PC-9 (cell line): ENCODE data around the gene OR2T27. TPM values are rescaled to one million over a fixed set of nuclear protein-coding genes. Genes with fewer than 3 reads are reported as not detected.

Experiments used
- BruUV-seq: library from RNA; stranded (reverse); fragments of 400-500 nt; replicated peaks from 2 replicates; lab custom pipeline; 2021; lab: Mats Ljungman, UMichigan
- CTCF ChIA-PET: fragments of 300-600 bp; sonication (Branson Sonifier 250); formaldehyde crosslinking; loops from one replicate; lab custom pipeline; 2022; ENCODE audit warnings: antibody characterized with exemption; lab: Charles Lee
- POLR2A ChIA-PET: fragments of 300-600 bp; sonication (Branson Sonifier 250); formaldehyde crosslinking; loops from one replicate; lab custom pipeline; 2022; ENCODE audit warnings: antibody characterized with exemption; ENCODE audit not compliant: unreplicated experiment; lab: Charles Lee
- DNase-seq, 2 experiments: peaks; one replicate each; pipeline versions ENCODE4 v3.0.0 to v3.0.0-alpha.2; 2015 to 2022; ENCODE audit warnings: mixed read lengths in 1 of 2
- H2AFZ ChIP-seq: fragments of 200-600 bp; sonication (generic); 2 replicates; pipeline ENCODE4 v1.8.1; 2017; ENCODE audit warnings: antibody characterized with exemption
- H3F3A ChIP-seq: fragments of 200-600 bp; sonication (generic); 2 replicates; pipeline ENCODE4 v1.8.1; 2017; ENCODE audit warnings: antibody characterized with exemption, mild to moderate bottlenecking, low read depth; ENCODE audit not compliant: insufficient read depth
- H3K27ac ChIP-seq: fragments of 200-600 bp; sonication (generic); 2 replicates; pipeline ENCODE4 v1.6.1; 2016; ENCODE audit warnings: mixed run types
- H3K27me3 ChIP-seq: fragments of 200-600 bp; sonication (generic); 2 replicates; pipeline ENCODE4 v1.6.1; 2016; ENCODE audit warnings: low read depth, mixed run types; ENCODE audit not compliant: insufficient read depth
- H3K36me3 ChIP-seq: fragments of 200-600 bp; sonication (generic); 2 replicates; pipeline ENCODE4 v1.6.1; 2016; ENCODE audit warnings: low read depth, mixed run types
- H3K4me1 ChIP-seq: fragments of 200-600 bp; sonication (generic); replicated peaks from 2 replicates; pipeline ENCODE4 v1.6.1; 2016; ENCODE audit warnings: mixed run types; ENCODE audit not compliant: insufficient read depth
- H3K4me2 ChIP-seq: fragments of 200-600 bp; sonication (generic); 2 replicates; pipeline ENCODE4 v1.6.1; 2017; ENCODE audit warnings: mixed run types
- H3K4me3 ChIP-seq: fragments of 200-600 bp; sonication (generic); 2 replicates; pipeline ENCODE4 v1.6.1; 2016; ENCODE audit warnings: mixed run types
- H3K79me2 ChIP-seq: fragments of 200-600 bp; sonication (generic); 2 replicates; pipeline ENCODE4 v1.6.1; 2017; ENCODE audit warnings: low read depth, mixed run types
- H3K9me2 ChIP-seq: fragments of 200-600 bp; sonication (generic); 2 replicates; pipeline ENCODE4 v1.8.1; 2017; ENCODE audit warnings: mild to moderate bottlenecking; ENCODE audit not compliant: insufficient read depth
- H3K9me3 ChIP-seq: fragments of 200-600 bp; sonication (generic); 2 replicates; pipeline ENCODE4 v1.8.1; 2016; ENCODE audit warnings: low read depth; ENCODE audit not compliant: insufficient read depth
- H4K20me1 ChIP-seq: fragments of 200-600 bp; sonication (generic); 2 replicates; pipeline ENCODE4 v1.8.1; 2017; ENCODE audit not compliant: insufficient read depth
- CTCF ChIP-seq: fragments of 200-600 bp; sonication (generic); conservative IDR thresholded peaks from 2 replicates; pipeline ENCODE4 v1.6.1; 2017; ENCODE audit warnings: mixed run types, antibody characterized with exemption, mild to moderate bottlenecking, moderate library complexity
- EZH2 ChIP-seq: fragments of 200-600 bp; sonication (generic); IDR thresholded peaks from 2 replicates; pipeline ENCODE4 v1.8.0; 2017; ENCODE audit warnings: antibody characterized with exemption, low read depth
- intact Hi-C: fragments of 100-400 bp; cut with micrococcal nuclease; formaldehyde crosslinking; loops from one replicate; pipeline ENCODE4 v1.10.0; 2022; ENCODE audit not compliant: unreplicated experiment
- total RNA-seq: library from RNA; stranded (reverse); gene quantifications from 2 replicates; pipeline ENCODE4 v1.2.3, GENCODE V29; 2021

Gene OR2T27
- total RNA-seq, 1 experiment from 2014 or later = not detected

- no peak overlapping the region for H3K27ac ChIP-seq
- no peaks in the 10 kb centered on the region for H3F3A ChIP-seq
- DNase-seq = no peak
- H3K4me3 ChIP-seq = no peak overlapping the region
- TF ChIP-seq EZH2 = no peak
- no peak for TF ChIP-seq CTCF
- no peaks in the 10 kb centered on the region for H4K20me1 ChIP-seq
- no peaks in the 10 kb centered on the region; the same call in 1 of the 2 replicates for H3K27me3 ChIP-seq
- H3K4me2 ChIP-seq = no peak overlapping the region
- no peak overlapping the region for H2AFZ ChIP-seq
- CTCF ChIA-PET = no interaction called here
- no peaks in the 10 kb centered on the region for H3K9me3 ChIP-seq
- no peaks in the 10 kb centered on the region for H3K4me1 ChIP-seq
- intact Hi-C loops = no loop called here
- H3K79me2 ChIP-seq = no peaks in the 10 kb centered on the region
- POLR2A ChIA-PET = no interaction called here
- no peaks in the 10 kb centered on the region for H3K9me2 ChIP-seq
- BruUV-seq = no TSS peak
- no peaks in the 10 kb centered on the region for H3K36me3 ChIP-seq
Observed at GRCh38 chr1:248625971-248626370, 29.4 kb downstream of the OR2T27 start.

DNA sequence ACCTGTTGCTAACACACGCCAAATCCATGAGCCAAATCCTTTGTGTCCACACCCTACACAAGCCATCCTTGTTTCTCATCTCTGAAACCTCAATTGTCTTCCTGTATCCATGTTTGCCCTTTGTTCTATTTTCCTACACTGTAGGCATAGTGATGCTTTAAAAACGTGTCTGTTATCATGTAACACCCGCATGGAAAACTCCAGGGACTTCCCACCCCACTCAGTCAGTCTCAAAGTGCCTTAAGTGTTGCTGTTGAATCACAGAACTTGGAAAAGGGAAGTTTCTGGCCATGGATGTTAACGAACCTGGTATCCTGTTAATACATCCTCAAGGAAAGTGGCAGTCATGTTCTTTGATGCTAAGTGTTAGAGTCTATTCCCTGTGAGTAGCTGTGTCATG lies 30.2 kb downstream of the OR2T27 start:
- H3K9me3 ChIP-seq = no peaks in the 10 kb centered on the region
- TF ChIP-seq EZH2 (no peak), CTCF (no peak)
- H3K36me3 ChIP-seq = no peaks in the 10 kb centered on the region
- ChIA-PET POLR2A (no interaction called here), CTCF (no interaction called here)
- no TSS peak for BruUV-seq
- no peaks in the 10 kb centered on the region for H3K79me2 ChIP-seq
- no peak for DNase-seq
- no peaks in the 10 kb centered on the region for H3K9me2 ChIP-seq
- H3F3A ChIP-seq = no peaks in the 10 kb centered on the region
- intact Hi-C loops = no loop called here
- no peaks in the 10 kb centered on the region; the same call in 1 of the 2 replicates for H3K27me3 ChIP-seq
- no peak overlapping the region for H3K27ac ChIP-seq
- no peak overlapping the region for H3K4me3 ChIP-seq
- H3K4me1 ChIP-seq = no peaks in the 10 kb centered on the region
- H4K20me1 ChIP-seq = no peaks in the 10 kb centered on the region
- no peak overlapping the region for H3K4me2 ChIP-seq
- no peak overlapping the region for H2AFZ ChIP-seq

- H3K9me3 ChIP-seq = no peaks in the 10 kb centered on the region
- TF ChIP-seq EZH2 (no peak), CTCF (peak; percentile 70)
- intact Hi-C loops = loop anchor here (2.0 kb wide), 1 partner anchor 186 kb away; no protein-coding TSS in a partner anchor
- CTCF ChIA-PET = no interaction called here
- no peak overlapping the region for H3K4me3 ChIP-seq
- no peaks in the 10 kb centered on the region for H3K79me2 ChIP-seq
- no peak overlapping the region for H2AFZ ChIP-seq
- no peaks in the 10 kb centered on the region for H3K9me2 ChIP-seq
- no peaks in the 10 kb centered on the region for H3K36me3 ChIP-seq
- H4K20me1 ChIP-seq = no peaks in the 10 kb centered on the region
- no peak overlapping the region for H3K27ac ChIP-seq
- H3K4me2 ChIP-seq = no peak overlapping the region
- no peak for DNase-seq
- H3K4me1 ChIP-seq = no peaks in the 10 kb centered on the region
- POLR2A ChIA-PET = no interaction called here
- BruUV-seq = no TSS peak
- H3K27me3 ChIP-seq = no peaks in the 10 kb centered on the region; the same call in 1 of the 2 replicates
- H3F3A ChIP-seq = no peaks in the 10 kb centered on the region
Observed at GRCh38 chr1:248622570-248623001, 32.7 kb downstream of the OR2T27 start.
